Measurements from ENCODE around the gene ZDHHC21.
"Not testable (repeated sequence)": the region's sequence is repeated elsewhere in the genome, so short reads cannot be mapped to it uniquely, and the experiment has no call there.

The ZDHHC21 gene, protein sequence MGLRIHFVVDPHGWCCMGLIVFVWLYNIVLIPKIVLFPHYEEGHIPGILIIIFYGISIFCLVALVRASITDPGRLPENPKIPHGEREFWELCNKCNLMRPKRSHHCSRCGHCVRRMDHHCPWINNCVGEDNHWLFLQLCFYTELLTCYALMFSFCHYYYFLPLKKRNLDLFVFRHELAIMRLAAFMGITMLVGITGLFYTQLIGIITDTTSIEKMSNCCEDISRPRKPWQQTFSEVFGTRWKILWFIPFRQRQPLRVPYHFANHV

DNA sequence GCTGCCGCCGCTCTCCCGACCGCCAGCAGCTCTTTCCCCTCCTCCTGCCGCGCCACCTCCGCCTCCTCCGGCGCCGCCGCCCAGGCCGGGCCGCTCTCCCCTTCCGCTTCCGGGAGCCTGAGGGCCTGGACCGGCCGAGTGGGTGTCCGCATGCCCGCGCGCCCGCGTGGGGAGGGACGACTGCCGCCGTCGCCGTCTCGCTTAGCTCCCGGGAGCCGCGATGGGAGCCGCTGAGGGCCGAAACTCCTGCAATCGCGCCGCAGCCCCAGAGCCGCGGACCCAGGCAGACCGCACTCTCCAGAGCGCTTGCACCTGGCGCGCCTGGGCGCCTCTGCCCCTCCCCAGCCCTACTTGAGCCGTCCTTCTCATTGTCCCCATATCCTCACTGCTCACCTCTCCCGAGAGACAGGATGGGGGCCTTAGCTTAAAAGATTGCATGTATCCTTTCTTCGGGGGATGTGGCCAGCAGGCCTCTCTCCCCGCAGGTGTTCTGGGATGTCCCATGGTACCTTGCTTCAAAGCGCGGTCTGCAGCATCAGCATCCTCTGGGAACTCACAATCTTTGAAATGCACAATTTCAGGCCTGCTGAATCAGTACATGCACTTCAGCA, at the start of gene ZDHHC21:
Gene ZDHHC21 (minus strand): TSS at position 182 of the 611 bp plus-strand sequence. CDS start 19,092 bp downstream, outside the sequence.
- DNase-seq: peak; percentile 72

DNA sequence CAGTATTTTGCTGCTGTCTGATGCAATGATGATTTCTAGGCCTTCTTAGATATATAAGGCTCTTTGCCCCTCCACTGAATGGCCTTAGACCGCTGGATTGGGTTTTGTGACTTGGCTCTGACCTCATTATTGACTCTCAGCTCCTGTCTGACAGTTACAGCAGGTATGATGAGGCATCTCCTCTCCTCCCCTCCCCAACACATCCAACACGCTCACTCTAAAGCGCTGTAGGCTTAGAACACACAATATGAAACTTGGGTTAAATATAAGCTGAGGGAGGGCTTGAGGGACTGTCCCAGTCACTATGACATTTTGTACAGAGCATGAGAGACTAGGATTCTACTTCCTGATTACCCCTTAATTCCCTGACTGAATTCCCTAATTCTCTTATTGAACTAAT, 48.1 kb upstream of the ZDHHC21 start:
- DNase-seq: no peak

DNA sequence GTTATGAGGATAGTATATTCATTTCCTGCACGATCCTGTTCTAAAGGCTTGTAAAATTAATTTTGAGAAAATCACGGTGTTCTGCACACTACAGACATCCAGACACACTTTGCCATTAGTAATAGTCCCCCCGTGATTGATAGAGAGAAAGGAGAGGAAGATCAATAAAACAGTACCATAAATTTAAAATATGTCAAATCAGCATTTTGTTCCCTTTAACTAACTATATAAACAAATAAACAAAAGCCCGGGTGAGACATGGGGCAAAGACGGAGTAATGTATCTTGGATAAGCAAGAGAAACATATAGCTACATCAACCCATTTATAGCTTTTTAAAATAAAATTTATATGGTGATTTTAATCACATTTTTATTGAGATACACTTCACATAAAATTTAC, 39.9 kb upstream of the ZDHHC21 start:
- DNase-seq: no peak

DNA sequence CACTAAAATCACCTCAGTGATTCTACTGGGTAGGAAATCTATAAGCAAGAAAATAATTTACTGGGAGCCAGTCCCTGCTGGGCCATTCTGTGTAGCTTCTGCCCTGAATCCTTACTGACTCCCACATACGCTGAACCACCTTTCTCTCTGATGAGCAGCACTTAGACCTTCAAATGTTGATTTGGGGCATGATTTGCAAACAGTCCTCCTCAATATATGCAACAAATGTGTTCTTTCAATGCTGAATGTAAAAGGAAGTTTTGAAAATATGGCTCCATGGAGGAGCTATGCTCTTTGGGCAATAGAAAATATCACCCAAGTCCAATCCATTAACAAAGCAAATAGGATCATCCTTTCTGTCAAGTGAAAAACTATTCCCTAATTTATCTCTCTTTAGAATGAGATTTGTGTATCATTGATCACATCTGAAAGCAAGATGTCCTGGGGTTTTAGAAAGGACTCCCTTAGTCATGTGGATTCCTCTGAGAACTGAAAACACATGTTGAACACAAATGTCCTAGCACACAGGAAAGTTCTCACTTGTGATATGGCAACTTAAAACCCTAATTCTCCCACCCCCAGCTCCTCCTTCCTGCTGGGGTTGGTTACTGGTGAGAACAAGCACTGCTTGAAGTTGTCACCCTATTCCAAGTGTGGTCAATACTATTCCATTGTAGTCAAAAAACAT, 38.2 kb upstream of the ZDHHC21 start:
- DNase-seq: no peak

DNA sequence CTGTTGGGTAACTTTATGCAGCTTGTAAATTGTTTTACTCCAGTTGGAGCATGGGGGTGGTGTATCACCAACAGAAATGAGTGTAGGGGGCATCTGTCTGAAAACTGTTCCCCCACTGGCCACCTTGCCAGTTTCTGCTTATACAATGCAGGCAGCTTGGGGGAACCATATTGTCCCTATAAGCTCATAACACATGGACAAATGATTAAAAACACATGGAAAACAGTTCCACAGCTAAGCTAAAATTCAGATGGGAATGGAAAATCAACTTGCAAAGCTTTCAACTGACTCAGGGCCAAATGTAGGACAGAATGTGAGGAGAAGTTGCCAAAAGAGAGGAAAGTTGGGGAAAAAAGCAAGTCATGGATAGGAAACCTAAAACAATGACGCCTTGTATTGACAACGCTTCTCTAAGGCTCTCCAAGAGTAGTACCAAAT, 37.2 kb upstream of the ZDHHC21 start:
- no peak for DNase-seq

DNA sequence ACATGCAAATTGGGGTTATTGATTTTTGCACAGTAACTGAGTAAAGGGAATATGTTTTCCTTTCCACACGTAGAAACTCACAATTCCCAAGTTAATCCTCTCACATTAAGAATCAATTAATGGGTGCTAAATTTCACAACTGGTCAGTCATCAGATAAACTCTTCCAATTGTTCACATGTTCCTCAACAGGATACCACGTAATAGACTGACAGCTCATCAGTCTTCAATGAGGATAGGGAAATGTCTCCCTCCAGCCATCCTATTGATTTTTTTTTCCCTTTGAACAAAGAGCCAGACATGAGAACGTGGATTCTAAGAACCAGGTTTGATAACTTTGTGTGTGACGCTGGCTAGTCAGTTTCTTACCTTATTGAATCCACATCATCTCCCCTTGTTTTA, 30.1 kb upstream of the ZDHHC21 start:
- no peak for DNase-seq

DNA sequence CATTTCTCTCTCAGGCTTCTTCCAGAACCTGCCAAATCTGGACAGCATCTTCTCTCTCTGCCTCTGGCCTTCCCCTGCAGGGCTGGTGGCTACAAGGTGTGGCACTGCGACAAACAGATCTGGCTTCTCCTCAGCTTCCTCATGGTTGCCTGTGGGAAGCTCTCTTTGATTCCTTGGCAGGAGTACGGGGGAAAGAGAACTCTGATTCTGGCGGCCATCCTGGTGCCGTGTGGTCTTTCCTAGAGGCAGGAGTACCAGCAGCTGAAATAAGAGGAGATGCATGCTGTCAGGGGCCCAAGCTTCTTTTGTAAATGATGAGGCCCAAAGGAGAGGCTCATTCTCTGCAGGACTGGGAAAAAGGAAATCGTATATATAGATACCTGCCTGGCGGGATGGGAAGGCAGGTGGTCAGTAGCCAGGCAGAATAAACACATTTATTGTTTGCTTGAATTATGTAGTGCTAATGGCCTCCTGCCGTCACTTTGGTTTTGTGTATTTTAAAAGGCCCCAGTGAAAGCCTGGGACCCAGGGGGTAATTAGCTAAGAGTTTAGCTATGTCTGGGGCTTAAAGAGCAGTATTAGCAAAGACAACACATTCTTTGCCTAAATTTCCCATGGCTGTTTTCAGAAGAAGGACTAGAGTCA, 29.3 kb upstream of the ZDHHC21 start, which contains the start of gene CER1:
Gene CER1 (minus strand): TSS at position 343 of the 645 bp plus-strand sequence. CDS start 61 bp downstream, at position 282.
- DNase-seq: peak; percentile 68

DNA sequence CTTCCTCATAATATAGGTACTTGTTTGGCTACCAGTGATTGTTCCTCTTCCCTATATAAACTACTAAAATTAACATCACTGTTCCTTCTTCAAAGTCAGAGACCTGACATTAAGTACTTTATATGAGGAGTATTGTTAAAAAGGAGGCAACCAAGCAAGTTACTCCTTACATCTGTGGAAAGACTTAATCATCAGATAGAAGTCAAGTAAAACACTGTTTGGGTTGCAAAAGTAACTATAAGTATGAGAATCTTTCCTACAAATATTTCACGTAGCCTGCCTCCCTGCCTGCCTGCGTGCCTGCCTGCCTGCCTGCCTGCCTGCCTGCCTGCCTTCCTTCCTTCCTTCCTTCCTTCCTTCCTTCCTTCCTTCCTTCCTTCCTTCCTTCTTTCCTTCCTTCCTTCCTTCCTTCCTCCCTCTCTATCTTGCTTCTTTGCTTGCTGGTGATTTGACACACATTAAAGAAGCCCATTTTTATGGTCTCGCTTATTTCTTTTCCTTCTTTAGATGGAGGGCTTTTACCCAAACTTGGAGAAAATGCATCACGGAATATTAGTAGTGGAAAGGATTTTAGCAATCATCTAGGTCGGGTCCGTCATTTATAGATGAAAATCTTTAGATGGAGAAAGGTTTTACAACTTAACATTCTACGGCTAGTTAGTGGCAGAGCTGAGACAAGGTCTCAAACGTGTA, 26.1 kb upstream of the ZDHHC21 start:
- DNase-seq: no peak

DNA sequence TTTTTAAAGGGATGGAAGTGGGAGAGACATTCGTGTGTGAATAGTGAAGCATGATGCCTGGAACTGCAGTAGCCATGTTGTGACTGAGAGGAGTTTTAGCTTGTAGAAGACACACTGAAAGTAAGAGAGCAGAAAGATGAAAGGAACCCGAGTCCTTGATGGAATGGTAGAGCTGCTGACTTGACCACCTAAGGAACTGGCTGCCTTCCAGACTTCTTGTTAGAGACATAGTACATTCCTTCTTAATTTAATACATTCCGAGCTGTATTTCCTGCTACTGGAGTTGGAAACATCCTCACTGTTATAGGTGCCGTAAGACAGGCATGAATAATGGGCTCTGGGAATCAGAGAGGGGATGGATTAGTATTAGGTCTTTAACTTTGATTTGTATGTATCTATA, 21.9 kb upstream of the ZDHHC21 start:
- no peak for DNase-seq

DNA sequence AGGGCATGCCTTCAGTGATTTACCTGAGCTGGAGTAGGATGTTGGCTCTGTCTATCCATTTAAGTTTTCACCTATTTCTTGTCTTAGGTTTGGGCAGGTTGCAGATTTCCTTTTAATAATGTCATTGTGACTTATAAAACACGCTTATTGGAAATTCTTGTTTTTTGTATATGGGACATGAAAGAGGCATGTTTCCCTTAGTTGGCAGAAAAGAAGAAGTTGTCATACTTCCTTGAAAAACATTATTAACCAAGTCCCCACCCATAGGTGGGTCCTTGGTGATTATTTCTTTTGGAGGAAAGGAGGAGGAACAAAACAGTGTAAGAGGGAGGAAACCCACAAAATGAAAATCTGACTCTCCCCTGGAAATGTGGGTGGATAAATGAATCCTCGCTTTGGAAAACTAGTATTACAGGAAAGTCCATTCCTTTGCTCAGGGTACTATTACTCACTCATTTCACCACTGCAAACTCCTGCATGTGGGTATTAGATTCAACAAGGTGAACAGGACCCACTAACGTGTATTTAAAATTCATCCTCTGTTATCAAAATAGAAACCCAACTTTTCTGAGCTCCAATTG, 20.0 kb upstream of the ZDHHC21 start:
- no peak for DNase-seq

DNA sequence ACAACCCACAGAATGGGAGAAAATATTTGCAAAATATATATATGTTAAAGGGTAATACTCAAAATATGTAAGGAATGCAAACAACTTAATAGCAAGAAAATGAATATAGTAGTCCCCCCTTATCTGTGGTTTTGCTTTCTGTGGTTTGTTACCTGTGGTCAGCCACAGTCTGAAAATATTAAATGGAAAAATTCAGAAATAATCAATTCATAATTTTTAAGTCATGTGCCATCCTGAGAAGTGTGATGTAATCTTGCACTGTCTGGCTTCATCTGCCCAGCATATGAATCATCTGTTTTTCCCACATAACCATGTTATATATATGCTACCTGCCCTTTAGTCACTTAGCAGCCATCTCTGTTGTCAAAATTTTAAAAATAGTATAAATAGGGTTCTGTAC, 17.6 kb upstream of the ZDHHC21 start:
- no peak for DNase-seq

DNA sequence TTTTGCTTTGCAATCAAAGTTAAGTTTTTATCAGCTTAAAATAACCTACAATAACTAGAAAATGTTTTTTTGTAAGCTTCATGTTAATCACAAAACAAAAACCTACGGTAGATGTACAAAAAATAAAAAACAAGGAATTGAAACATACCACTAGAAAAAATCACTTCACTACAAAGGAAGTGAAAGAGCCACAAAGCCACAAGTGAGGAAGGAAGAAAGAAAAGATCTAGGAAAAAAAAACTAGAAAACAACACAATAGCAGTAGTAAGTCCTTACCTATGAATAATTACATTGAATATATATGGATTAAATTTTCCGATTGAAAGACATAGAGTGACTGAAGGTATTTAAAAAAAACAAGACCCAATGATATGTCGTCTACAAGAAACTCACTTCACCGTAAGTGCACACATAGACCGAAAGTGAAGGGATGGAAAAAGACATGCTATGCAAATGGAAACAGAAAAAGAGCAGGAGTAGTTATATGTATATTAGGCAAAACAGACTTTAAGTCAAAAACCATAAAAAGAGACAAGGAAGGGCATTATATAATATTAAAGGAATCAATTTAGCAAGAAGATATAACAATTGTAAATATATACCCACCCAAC, 13.4 kb upstream of the ZDHHC21 start:
- no peak for DNase-seq

DNA sequence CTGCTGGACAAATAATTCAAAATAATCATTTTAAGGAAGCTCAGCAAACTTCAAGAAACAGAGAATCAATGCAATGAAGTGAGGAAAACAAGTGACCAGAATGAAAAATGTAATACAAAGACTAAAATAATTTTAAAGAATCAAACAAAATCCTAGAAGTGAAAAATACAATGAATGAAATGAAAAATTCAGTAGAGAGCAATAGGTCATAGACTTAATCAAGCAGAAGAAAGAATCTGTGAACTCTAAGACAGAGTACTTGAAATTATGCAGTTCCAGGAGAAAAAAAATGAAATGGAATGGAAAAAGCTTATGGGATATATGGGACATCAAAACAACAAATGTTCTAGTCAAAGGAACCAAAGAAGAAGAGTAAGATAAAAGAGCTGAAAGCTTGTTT, 11.8 kb upstream of the ZDHHC21 start:
- DNase-seq: no peak

DNA sequence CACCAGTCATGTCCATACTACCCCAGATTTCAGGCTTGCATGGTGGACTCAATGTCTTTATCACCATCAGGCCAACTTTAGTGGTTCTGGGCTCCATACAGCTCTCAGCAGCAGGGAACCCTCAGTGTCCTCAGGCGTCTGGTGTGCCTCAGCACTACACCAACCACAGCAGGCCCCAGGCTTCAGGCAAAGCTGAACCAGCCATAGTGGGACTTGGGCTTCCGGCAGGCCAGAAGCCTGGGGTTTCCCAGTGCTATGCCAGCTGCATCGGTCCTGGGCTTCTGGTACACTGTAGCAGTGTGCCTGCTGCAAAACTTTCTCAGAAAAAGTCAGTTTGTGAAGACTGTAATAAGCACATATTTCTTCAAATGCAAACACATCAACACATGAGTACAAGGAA, 11.0 kb upstream of the ZDHHC21 start:
- DNase-seq: no peak

DNA sequence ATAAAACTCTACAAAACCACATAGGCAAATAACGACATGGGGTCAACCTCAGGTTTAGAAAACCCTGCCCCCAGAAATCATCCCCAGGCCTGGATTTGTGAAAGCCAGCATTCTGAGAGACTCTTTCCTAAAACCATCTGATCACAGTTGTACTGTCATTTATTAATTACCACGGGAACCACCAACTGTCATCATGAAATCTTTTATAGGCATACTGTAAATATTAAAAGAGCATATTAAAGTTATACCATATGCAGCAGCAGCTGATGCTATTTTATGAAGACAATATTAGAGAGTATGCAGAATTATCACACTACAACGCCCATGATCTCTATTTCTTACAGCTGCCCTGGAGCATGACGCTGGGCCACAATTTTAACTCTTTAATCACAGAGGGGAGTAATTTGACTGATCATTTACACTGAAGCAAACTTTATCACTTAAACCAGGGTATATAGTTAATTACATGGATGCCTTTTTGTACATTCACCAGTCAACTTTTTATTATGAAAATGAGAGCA, 9.0 kb upstream of the ZDHHC21 start:
- no peak for DNase-seq

DNA sequence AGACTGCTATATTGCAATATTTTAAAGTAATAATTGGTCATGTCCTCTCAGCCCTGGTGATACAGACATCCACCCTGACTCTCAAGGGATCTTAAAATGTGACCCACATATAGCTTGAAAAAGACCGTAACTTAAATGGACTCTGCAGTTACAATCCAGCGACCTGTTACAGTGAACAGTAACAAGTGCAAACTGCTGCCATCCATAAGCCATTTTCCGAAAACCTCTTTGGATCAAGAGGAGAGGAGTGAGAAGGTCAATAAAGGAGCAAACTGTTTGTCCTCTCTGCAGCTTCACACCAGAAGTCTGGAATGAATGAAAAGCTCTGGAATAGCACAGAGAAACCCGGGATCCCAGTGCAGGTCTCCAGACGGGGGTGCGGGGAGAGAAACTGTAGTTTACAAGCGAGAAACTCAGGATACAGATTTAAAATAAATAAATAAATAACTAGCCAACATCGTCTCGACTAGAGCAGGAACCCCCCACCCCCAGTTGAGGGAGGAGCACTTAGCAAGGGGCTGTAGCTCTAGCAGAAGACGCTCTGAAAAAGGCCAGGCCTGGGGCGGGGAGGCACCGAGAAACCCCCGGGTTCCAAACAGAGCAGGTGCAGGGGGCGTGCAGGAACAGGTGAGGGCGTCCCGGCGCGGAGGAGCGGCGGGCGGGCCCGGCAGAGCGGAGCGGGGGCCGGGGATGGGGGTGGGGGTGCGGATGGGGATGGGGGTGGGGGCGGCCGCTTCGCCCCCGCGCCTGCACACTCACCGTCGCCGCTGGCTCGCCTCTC, 572 bp downstream of the ZDHHC21 start:
- peak; percentile 53 for DNase-seq

DNA sequence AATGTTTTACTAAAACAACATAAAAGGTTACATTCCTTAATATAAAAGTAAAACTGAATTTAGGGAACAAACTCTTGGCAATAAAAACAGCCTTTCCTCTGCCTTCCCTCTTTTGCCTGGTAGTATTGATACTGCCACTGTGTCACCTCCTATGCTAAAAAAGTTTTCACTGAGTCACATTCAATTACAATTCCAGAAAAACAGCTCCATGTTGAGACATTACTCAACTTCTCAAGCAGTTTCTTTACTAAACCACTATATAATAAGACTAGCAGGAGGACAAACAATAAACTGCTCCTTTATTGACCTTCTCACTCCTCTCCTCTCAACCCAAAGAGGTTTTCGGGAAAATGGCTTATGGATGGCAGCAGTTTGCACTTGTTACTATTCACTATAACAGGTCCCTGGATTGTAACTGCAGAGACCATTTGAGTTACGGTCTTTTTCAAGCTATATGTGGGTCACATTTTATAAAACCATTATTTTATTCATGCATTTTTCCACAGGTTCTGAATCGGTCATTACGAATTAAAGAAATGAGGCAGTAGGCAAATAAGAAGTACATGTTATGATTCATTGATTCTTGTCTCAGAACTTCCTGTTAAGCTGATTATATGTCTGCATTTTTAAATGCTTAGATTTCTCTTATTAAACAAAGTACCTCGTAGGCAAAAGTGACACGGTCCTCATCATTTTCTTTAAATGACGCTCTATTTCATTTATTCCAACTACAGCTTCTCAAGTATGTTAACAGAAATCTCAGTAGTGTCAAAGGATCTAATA, 2.1 kb downstream of the ZDHHC21 start:
- no peak for DNase-seq

DNA sequence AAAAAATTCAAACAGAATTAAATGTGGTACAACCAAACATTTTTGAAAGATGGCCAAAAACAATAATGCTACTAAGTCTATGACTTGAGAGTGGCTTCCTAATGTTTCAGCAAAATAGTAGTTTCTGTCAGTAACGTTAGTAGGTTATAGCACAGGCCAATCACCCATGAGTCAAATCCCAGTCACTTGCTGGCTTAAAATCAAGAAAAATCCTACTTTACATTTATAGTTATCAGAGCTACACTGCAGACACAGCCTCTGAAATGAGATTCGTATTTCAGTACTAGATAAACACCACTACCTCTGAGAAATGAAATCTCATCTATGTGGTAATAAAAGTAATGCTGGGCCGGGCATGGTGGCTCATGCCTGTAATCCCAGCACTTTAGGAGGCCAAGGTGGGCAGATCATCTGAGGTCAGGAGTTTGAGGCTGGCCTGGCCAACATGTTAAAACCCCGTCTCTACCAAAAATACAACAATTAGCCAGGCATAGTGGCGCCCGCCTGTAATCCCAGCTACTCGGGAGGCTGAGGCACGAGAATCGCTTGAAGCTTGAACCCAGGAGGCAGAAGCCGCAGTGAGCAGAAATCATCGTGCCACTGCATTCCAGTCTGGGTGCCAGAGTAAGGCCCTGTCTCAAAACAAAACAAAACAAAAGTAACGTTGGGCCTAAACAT, 6.1 kb downstream of the ZDHHC21 start:
- DNase-seq: no peak

DNA sequence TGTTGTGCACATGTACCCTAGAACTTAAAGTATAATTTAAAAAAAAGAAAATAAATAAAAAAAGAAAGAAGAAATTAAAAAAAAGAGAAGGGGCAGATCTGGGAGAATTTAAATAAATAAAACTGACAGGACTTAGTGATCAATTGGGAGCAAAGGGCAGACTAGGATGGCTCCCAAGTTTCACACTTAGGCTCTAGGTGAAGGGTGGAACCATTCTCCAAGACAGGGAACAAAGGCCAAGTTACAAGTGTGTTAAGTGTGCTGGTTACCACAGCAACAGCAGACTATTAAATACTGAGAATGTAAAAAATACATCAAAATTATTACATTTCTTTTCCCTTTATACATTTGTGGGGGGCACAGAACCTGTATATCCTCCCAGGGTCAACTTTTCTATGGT, 7.1 kb downstream of the ZDHHC21 start:
- DNase-seq: no peak

DNA sequence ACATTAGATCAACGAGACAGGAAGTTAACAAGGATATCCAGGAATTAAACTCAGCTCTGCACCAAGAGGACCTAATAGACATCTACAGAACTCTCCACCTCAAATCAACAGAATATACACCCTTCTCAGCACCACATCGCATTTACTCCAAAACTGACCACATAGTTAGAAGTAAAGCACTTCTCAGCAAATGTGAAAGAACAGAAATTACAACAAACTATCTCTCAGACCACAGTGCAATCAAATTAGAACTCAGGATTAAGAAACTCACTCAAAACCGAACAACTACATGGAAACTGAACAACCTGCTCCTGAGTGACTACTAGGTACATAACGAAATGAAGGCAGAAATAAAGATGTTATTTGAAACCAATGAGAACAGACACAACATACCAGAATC, 10.6 kb downstream of the ZDHHC21 start:
- not testable (repeated sequence) for DNase-seq
